ENCODE data around the gene ZNF778.

ZNF778 gene

GRCh38 chr16:89217388-89218191, at the start of gene ZNF778:
Gene ZNF778 (plus strand): TSS chr16:89217703. CDS start chr16:89221128, 3,425 bp downstream.
- in situ Hi-C loops (cut with MboI; ENCODE audit: low sequenced_read_pairs), result loop anchor here (25.0 kb wide), 1 partner anchor 480 kb away; no protein-coding TSS in a partner anchor

- in situ Hi-C loops (cut with MboI; ENCODE audit: low sequenced_read_pairs), result no loop called here
Measured at GRCh38 chr16:89168381-89169189, 48.9 kb upstream of the ZNF778 start.

DNA sequence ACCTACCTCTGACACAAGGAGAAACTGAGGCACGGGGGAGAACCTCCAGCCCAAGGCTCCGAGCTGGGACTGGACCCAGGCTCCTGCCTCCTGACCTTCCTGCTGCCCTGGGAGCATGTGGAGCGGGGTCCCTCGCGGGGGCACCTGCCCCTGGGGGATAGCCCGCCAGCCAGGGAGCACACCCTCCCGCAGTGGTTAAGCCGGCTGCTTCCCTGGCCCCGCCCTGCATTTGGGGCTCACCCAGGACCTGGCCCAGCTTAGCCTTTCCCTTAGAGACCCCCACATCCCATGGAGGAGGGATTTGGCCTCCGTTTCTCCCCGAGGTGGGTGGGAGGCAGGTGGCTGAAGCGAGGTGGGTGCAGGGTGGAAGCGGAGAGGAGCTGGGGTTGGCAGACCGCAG, 47.7 kb upstream of the ZNF778 start:
- in situ Hi-C loops (cut with MboI; ENCODE audit: low sequenced_read_pairs), result no loop called here

- in situ Hi-C loops (cut with MboI; ENCODE audit: low sequenced_read_pairs), result no loop called here
Measured at GRCh38 chr16:89170346-89171215, 46.9 kb upstream of the ZNF778 start.

GRCh38 chr16:89171216-89172170, 46.0 kb upstream of the ZNF778 start, which contains the start of gene CDH15:
Gene CDH15 (plus strand): TSS chr16:89171748. CDS start chr16:89171832, 84 bp downstream.
- in situ Hi-C loops (cut with MboI; ENCODE audit: low sequenced_read_pairs), result no loop called here

GRCh38 chr16:89172171-89172527, 45.4 kb upstream of the ZNF778 start:
- in situ Hi-C loops (cut with MboI; ENCODE audit: low sequenced_read_pairs), result no loop called here

DNA sequence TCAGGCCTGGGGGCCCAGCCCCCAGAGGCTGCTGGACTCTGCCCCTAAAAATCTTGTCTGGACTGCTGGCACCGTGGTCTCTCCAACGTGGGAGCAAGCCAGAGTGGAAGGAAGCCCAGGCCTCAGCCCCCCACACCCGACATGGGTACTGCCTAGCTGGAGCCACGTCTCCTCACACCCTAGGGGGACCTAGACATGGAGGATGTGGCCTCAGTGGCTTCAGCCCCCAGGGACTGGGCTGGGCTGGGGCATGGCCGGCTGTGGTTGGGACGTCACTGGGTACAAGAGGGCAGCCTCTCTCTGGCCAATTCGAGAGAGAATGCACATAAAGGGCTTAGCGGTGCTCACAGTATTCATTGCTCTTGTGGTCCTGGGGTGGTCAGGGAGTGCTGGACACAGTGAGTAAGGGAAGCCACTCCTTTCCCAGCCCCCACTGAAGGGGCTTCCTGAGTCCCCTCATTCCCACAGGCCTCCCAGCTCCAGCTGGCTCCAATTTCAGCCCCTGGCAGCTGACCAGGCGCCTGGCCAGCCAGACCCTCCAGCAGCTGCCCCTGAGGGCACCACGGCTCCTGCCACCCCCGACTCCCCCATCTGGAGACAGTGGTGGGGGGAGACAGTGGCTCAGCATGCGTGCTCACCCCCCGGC, 44.9 kb upstream of the ZNF778 start:
- in situ Hi-C loops (cut with MboI; ENCODE audit: low sequenced_read_pairs), result no loop called here

DNA sequence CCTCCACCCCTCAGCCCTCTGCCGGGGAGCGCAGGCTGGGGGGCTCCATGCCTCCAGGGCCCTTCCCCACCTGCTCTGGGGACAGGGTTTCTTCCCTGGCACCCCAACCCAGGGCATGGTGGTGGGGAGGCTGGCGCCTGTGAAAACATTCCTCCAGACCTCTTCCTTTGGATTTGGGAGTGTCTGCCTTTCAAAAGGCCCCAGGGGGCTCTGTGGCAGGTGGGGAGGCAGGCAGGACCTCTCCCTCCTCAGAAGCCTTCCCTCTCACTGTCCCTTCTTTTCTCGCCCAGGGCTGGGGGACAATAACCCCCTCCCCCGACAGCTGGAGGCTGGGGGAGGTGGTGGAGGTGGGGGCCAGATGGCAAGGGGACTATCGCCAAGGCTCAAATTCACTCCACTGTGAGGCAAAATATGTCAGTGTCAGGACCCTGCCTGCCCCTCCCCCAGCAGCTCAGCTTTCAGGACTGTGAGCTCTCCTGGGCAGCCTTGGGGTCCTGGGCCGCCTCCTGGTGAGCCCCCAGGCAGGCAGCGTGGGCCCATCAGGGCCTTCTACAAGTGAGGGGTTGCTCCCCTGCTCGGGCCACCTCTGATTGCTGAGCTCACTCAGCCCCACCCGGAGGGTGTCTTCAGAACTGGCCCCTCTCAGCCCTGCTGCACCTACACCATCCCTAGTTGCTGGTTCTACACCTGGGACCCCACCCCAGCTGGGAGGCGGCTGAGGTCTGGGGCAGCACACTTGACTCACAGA, 44.2 kb upstream of the ZNF778 start:
- in situ Hi-C loops (cut with MboI; ENCODE audit: low sequenced_read_pairs), result no loop called here

GRCh38 chr16:89174055-89174827, 43.3 kb upstream of the ZNF778 start:
- in situ Hi-C loops (cut with MboI; ENCODE audit: low sequenced_read_pairs), result no loop called here

DNA sequence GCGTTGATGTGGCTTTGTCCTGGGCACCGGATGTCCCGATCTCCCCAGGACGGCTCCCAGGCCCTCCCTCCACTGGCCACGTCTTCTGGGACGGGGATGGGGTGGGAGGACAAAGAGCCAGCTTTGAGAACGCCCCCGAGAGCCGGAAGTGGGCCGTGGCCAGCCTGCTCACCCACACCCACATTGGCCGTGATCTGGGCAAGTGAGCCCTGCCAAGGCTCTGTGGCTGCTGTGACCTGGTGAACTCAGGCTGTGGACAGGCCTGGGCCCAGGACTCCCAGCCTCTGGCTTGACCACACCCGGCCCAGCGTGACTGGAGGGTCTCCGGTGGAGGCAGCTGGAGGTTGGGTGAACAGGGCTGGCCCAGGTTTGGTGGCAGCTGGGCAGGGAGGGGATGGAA, 42.6 kb upstream of the ZNF778 start:
- in situ Hi-C loops (cut with MboI; ENCODE audit: low sequenced_read_pairs), result no loop called here

- in situ Hi-C loops (cut with MboI; ENCODE audit: low sequenced_read_pairs), result no loop called here
Measured at GRCh38 chr16:89175280-89176146, 42.0 kb upstream of the ZNF778 start.

GRCh38 chr16:89176147-89176690, 41.3 kb upstream of the ZNF778 start:
- in situ Hi-C loops (cut with MboI; ENCODE audit: low sequenced_read_pairs), result no loop called here

- in situ Hi-C loops (cut with MboI; ENCODE audit: low sequenced_read_pairs), result no loop called here
Measured at GRCh38 chr16:89176717-89177116, 40.8 kb upstream of the ZNF778 start.

- in situ Hi-C loops (cut with MboI; ENCODE audit: low sequenced_read_pairs), result no loop called here
Measured at GRCh38 chr16:89177501-89177900, 40.0 kb upstream of the ZNF778 start.

- in situ Hi-C loops (cut with MboI; ENCODE audit: low sequenced_read_pairs), result no loop called here
Measured at GRCh38 chr16:89178453-89179147, 38.9 kb upstream of the ZNF778 start.

DNA sequence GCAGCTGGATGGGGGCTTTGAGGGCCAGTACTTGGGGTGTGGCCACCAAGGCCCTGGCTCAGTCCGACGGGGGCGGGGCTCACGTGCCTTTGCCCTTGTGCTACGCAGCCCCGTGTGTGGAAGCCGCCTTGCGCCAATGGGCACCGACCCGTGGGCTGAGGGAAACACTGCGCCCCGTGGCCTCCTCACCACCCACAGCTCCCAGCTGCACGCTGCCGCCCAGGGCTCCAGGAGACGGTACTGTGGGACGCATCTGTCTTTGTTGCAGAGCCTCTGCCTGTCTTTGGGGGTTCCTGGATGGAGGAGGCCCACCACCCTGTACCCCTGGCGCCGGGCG, 38.4 kb upstream of the ZNF778 start:
- in situ Hi-C loops (cut with MboI; ENCODE audit: low sequenced_read_pairs), result no loop called here
